ENCODE results near the gene CDK14. TPM values are rescaled to one million over a fixed set of nuclear protein-coding genes. Genes with fewer than 3 reads are reported as not detected.

Gene CDK14
- total and polyA plus RNA-seq, 4 donors: 4.2 to 12.4 (median 7.4) TPM

- H3K27me3 ChIP-seq (ENCODE audit: control insufficient read depth in 4 of 4, insufficient read depth in 4 of 4, low read length in 3 of 4): no peaks in the 10 kb centered on the region
- 98% methylated on average over 2 of the region's 2 CpGs for WGBS
- H3K4me1 ChIP-seq (ENCODE audit: control insufficient read depth in 4 of 4, insufficient read depth in 4 of 4, low read length in 3 of 4): peaks cover 0 to 3% (median 0%) of the 10 kb centered on the region in 4 donors
- H3K9me3 ChIP-seq (ENCODE audit: control insufficient read depth in 4 of 4, low read length in 3 of 4): no peaks in the 10 kb centered on the region
- no peaks in the 10 kb centered on the region for H3K36me3 ChIP-seq (ENCODE audit: control insufficient read depth in 4 of 4, insufficient read depth in 3 of 4, low read depth in 1 of 4, low read length in 3 of 4)
- H3K4me3 ChIP-seq (ENCODE audit: low read depth in 1 of 3, low read length in 3 of 3): no peak overlapping the region
- TF ChIP-seq, protein P1, sequence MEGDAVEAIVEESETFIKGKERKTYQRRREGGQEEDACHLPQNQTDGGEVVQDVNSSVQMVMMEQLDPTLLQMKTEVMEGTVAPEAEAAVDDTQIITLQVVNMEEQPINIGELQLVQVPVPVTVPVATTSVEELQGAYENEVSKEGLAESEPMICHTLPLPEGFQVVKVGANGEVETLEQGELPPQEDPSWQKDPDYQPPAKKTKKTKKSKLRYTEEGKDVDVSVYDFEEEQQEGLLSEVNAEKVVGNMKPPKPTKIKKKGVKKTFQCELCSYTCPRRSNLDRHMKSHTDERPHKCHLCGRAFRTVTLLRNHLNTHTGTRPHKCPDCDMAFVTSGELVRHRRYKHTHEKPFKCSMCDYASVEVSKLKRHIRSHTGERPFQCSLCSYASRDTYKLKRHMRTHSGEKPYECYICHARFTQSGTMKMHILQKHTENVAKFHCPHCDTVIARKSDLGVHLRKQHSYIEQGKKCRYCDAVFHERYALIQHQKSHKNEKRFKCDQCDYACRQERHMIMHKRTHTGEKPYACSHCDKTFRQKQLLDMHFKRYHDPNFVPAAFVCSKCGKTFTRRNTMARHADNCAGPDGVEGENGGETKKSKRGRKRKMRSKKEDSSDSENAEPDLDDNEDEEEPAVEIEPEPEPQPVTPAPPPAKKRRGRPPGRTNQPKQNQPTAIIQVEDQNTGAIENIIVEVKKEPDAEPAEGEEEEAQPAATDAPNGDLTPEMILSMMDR (IDR thresholded peaks at IDR 0.05; ENCODE audit: low read depth, low read length, missing input control): no peak
- no peak for TF ChIP-seq SP1 (IDR thresholded peaks at IDR 0.05)
- no peak for TF ChIP-seq JUND (IDR thresholded peaks at IDR 0.05)
- no peak for TF ChIP-seq RXRA (IDR thresholded peaks at IDR 0.05)
- TF ChIP-seq, protein P2, sequence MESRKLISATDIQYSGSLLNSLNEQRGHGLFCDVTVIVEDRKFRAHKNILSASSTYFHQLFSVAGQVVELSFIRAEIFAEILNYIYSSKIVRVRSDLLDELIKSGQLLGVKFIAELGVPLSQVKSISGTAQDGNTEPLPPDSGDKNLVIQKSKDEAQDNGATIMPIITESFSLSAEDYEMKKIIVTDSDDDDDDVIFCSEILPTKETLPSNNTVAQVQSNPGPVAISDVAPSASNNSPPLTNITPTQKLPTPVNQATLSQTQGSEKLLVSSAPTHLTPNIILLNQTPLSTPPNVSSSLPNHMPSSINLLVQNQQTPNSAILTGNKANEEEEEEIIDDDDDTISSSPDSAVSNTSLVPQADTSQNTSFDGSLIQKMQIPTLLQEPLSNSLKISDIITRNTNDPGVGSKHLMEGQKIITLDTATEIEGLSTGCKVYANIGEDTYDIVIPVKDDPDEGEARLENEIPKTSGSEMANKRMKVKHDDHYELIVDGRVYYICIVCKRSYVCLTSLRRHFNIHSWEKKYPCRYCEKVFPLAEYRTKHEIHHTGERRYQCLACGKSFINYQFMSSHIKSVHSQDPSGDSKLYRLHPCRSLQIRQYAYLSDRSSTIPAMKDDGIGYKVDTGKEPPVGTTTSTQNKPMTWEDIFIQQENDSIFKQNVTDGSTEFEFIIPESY (IDR thresholded peaks at IDR 0.05): no peak
- no peak for TF ChIP-seq GABPA (IDR thresholded peaks at IDR 0.05 in 1 of 2, conservative IDR thresholded peaks at IDR 0.05 in 1 of 2)
- TF ChIP-seq FOXA2 (IDR thresholded peaks at IDR 0.05): no peak
- TF ChIP-seq MAX (IDR thresholded peaks at IDR 0.05): no peak
- TF ChIP-seq NR2F2 (IDR thresholded peaks at IDR 0.05): no peak
- no peak for TF ChIP-seq HNF4A (conservative IDR thresholded peaks at IDR 0.05)
- TF ChIP-seq TAF1 (conservative IDR thresholded peaks at IDR 0.05): no peak
- TF ChIP-seq ATF3 (IDR thresholded peaks at IDR 0.05): no peak
- no peak for TF ChIP-seq RAD21 (IDR thresholded peaks at IDR 0.05)
- no peak for TF ChIP-seq FOXA1 (IDR thresholded peaks at IDR 0.05)
- no peak overlapping the region for H3K9ac ChIP-seq (ENCODE audit: low read depth in 1 of 2, low read length in 2 of 2)
- H3K27ac ChIP-seq (ENCODE audit: low read depth in 1 of 2, low read length in 2 of 2): no peak overlapping the region
- DNase-seq (ENCODE audit: low spot score): no peak
Measured at GRCh38 chr7:90587766-90588165, 8.4 kb upstream of the CDK14 start.

GRCh38 chr7:90592033-90592432 is 4.1 kb upstream of the CDK14 start:
- Histone ChIP-seq H3K9me3 (ENCODE audit: control insufficient read depth in 4 of 4, low read length in 3 of 4) (no peaks in the 10 kb centered on the region), H3K36me3 (ENCODE audit: control insufficient read depth in 4 of 4, insufficient read depth in 3 of 4, low read depth in 1 of 4, low read length in 3 of 4) (no peaks in the 10 kb centered on the region), H3K4me1 (ENCODE audit: control insufficient read depth in 4 of 4, insufficient read depth in 4 of 4, low read length in 3 of 4) (peaks cover 0 to 7% (median 3%) of the 10 kb centered on the region in 4 donors), H3K27me3 (ENCODE audit: control insufficient read depth in 4 of 4, insufficient read depth in 4 of 4, low read length in 3 of 4) (no peaks in the 10 kb centered on the region), H3K9ac (ENCODE audit: low read depth in 1 of 2, low read length in 2 of 2) (no peak overlapping the region), H3K27ac (ENCODE audit: low read depth in 1 of 2, low read length in 2 of 2) (no peak overlapping the region), H3K4me3 (ENCODE audit: low read depth in 1 of 3, low read length in 3 of 3) (no peak overlapping the region)
- TF ChIP-seq MAX (IDR thresholded peaks at IDR 0.05) (no peak), FOXA1 (IDR thresholded peaks at IDR 0.05) (no peak), ATF3 (IDR thresholded peaks at IDR 0.05) (peak; percentile 48), RXRA (IDR thresholded peaks at IDR 0.05) (peak in 1 of 2 donors; percentile 45), JUND (IDR thresholded peaks at IDR 0.05) (peak; percentile 54 to 83), HNF4A (conservative IDR thresholded peaks at IDR 0.05) (peak in 1 of 2 donors; percentile 75)
- TF ChIP-seq, protein P2 (IDR thresholded peaks at IDR 0.05): no peak
- TF ChIP-seq, protein P1 (IDR thresholded peaks at IDR 0.05; ENCODE audit: low read depth, low read length, missing input control): no peak
- no peak for DNase-seq (ENCODE audit: low spot score)
